MV-4-11 (cell line): ENCODE data around the gene CRELD2.

Experiments used
- DNase-seq: peaks from one replicate; lab custom pipeline; 2025; lab: John Stamatoyannopoulos, UW

Gene CRELD2, protein sequence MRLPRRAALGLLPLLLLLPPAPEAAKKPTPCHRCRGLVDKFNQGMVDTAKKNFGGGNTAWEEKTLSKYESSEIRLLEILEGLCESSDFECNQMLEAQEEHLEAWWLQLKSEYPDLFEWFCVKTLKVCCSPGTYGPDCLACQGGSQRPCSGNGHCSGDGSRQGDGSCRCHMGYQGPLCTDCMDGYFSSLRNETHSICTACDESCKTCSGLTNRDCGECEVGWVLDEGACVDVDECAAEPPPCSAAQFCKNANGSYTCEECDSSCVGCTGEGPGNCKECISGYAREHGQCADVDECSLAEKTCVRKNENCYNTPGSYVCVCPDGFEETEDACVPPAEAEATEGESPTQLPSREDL

DNA sequence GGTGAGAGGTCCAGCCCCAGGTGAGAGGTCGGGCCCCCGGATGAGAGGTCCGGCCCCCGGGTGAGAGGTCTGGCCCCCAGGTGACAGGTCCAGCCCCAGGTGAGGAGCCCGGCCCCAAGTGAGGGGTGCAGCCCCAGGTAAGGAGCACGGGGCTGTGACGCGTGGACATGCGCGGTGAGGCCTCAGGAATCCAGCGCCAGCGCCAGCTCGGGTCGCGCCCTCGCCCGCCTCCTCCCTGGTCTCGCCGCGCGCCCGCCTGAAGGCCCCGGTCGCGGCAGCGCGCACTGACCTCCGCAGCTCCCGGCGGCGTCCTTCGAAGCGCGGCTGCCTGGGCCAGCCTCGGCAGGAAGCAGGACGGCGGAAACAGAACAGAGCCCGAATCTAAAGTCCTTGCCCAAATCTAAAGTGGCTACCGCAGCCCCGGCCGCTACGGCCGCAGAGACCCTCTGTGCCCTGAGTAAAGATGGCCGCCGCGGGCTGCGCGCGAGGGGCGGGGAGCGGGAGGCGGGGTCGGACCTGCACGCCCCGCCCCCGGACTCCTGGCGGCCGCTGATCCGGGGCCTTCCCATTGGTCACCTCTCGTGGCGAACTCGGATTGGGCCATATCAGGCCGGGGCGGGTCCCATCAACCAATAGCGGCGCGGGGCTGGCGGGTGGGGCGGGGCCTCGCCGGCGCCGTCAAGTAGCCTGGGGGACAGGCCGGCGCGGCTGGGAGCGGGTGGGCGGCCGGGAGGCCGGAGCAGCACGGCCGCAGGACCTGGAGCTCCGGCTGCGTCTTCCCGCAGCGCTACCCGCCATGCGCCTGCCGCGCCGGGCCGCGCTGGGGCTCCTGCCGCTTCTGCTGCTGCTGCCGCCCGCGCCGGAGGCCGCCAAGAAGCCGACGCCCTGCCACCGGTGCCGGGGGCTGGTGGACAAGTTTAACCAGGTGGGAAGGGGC lies at the start of gene CRELD2, which contains the start of gene ALG12:
Gene CRELD2, plus strand, starts transcription at position 661 of the 937 bp plus-strand sequence. Its CDS starts 136 bp downstream, at position 797.
Gene ALG12, minus strand, starts transcription at position 465 of the 937 bp plus-strand sequence. CDS start 4,673 bp downstream, outside the sequence.
- peak; percentile 93 for DNase-seq

DNA sequence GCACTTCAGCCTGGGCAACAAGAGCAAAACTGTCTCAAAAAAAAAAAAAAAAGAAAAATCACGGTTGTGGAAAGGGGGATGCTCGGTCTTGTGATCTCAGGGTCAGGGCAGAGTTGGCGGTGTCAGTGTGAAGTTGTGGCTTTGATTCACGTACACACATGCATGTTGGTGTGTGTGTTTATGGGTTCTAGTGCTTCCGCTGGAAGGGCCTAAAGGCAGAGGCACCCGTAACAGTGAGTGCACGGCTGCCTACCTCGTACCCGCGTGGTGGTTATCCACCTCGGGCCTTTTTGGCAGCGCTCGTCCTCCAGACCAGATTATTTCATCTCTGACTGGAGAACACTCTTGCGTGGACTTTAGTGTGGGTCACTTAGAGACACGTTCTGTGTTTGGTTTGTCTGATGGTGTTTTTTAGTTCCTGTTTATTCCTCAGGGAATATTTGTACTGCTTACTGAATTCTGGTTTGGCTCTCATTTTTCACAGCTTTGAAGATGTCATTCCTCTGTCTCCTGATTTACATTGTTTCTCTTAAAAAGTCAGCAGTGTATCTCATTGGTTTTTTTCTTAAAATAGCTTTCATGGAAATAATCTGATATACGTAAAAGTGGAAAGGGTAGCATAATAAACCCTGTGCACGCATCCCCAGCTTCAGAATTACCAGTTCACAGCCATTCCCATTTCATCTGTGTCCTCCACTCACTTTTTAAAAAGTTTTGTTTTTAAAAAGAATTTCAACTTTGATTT lies 49.2 kb upstream of the CRELD2 start:
- no peak for DNase-seq

DNA sequence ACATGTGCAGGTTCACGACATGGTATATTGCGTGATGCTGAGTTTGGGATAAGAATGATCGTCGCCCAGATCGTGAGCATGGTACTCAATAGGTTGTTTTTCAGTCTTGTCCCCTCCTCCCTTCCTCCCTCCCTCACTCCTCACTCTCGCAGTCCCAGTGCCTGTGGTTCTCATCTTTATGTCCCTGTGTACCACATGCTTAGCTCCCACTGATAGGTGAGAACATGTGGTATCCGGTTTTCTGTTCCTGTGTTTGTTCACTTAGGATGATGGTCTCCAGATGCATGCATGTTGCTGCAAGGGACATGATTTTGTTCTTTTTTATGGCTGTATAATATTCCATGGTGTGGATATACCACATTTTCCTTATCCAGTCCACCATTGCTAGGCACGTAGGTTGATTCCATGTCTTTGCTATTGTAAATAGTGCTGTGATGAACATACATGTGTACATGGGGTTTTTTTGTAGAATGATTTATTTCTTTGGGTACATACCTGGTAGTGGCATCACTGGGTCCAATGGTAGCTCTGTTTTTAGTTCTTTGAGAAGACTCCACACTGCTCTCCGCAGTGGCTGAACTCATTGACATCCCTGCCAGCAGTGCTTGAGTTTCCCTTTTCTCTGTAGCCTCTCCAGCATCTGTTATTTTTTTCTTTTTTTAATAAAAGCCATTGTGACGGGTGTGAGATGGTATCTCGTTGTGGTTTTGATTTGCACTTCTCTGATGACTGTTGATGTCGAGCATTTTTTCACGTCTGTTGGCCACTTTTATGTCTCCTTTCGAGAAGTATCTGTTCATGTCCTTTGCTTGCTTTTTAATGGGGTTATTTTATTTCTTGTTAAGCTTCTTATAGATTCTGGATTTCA lies 48.4 kb upstream of the CRELD2 start:
- no peak for DNase-seq

DNA sequence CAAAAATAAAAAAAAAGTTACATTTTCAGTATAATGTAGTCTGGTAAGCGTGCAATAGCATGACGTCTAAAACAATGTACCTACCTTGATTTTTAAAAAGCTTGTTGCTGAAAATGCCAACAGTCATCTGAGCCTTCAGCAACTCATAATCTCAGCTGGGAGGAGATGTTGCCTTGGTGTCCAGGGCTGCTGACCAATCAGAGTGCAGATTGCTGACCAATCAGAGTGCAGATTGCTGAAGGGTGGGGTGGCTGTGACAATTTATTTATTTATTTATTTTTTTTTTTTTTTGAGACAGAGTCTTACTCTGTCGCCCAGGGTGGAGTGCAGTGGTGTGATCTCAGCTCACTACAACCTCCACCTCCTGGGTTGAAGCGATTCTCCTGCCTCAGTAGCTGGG lies 47.0 kb upstream of the CRELD2 start:
- DNase-seq = no peak

DNA sequence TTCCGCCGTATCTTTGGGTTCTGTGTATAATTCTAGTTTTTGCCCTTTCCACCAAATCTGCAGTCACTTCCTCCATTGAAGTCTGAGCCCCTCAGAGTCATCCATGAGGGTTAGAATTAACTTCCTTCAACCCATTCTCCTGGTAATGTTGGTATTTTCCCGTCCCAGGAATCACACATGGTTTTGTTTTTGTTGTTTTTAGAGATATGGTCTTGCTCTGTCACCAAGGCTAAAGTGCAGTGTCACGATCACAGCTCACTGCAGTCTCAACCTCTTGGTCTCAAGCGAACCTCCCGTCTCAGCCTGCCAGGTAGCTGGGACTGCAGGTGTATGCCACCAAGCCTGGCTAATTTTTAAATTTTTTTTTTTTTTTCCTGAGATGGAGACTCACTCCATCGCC lies 46.1 kb upstream of the CRELD2 start:
- DNase-seq = no peak

DNA sequence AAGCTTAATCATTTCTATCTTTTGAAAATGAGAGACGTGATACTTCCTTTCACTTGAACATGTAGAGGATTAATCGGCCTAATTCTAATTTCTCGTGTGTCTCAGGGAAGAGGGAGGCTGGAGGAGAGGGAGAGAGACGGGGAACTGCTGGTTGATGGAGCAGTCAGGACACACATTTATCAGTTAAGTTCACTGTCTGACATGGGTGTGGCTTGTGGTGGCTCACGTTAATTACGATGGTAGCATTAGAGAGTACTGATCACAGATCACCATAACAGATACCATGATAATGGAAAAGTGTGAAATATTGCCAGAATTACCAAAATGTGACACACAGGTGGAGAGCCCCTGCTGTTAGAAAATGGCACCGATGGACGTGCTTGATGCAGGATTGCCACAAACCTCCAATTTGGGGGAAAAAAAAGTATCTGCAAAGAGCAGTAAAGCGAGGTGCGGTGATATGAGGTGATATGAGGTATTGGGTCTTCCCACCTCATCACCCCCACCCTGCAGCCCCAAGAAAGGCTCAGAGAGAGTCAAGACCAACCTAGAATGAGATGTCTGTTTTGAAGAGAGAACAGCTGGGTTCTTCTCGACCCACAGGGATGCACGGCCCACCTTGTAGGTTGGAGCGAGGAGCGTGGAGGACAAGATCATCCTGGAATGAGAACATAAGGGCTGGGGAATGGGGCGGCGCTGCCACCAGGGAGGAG lies 45.0 kb upstream of the CRELD2 start:
- DNase-seq = no peak

DNA sequence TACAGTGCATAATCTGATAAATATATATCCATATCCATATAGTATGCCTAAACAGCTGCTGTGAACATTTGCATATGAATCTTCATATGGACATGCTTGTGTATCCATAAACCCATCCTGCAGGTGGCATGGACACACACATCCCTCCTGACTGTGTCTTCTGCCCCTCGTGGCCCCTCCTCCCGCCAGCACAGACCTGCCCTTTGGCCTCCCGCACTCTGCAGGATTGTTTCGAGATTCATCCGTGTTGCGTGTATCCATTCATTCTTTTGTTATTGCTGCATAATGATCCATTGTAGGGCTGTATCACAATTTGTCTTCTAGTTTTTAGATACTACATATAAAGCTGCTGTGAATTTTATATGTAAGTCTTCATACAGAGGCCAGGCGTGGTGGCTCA lies 40.8 kb upstream of the CRELD2 start:
- no peak for DNase-seq

DNA sequence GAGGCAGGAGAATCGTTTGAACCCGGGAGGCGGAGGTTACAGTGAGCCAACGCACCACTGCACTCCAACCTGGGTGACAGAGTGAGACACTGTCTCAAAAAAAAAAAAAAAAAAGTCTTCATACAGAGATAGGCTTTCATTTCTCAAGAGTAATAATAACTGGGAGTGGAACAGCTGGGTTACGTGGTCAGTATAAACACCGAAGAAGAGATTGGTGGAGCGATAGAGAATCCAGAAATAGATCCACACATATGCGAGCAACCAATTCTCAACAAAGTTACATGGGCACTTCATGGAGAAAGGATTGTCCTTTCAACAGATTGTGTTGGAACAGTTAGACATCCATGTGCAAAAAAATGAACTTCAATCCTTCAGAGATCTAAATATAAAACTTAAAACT lies 40.2 kb upstream of the CRELD2 start:
- DNase-seq = no peak

DNA sequence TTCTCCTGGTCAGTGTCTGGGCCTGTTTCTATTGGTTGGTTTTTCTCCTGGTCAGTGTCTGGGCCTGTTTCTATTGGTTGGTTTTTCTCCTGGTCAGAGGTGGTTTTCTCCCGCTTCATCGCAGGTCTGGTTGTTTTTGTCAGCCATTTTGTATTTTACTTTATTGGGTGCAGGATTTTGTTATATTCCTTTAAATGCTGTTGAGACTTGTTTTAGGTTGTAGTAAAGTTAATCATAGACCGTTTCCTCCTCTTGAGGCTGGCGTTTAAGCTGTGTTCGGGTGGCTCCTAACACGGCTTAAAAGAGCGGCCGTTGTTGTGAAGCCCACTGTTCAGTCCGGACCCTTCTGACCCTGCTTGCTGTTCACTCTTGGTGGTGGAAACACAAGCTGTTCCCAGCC lies 38.6 kb upstream of the CRELD2 start:
- no peak for DNase-seq

DNA sequence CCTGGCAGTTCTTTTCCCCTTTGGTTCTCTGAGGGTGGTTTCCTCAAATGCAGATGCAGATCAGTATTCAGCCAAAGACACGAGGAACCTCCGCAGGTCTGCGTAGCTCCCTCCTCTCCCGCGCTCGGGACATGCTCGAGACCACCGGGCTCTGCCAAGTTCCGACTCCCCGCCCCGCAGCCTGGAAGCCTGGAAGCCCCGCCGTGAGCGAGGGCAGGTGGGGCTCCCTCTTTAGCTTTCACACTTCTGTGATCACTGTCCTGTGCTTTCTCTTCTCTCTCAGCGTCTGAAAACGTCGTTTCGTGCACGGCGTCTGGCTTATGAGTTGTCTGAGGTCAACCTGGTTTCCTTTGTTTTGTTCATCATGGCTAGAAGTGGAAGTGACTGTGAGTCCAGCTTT lies 38.2 kb upstream of the CRELD2 start:
- no peak for DNase-seq

DNA sequence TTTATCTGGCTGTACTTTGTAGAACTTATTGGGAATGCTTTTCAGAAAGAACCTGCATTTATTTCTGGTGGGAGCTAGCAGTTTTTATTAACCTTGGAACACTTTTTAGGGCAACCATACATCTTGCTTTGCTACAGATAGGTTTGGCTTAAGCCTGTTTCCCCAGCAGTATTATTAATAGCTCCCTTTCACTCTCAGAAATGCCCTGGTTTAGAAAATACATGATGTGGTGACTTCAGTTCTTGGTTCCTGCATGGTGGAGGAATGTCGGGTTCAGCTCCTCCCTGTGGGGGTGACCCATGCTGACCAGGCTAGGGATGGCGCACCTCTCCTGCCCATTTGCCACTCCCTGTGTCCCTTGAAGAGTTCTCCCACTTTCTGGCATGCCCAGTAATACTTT lies 36.6 kb upstream of the CRELD2 start:
- DNase-seq = no peak

DNA sequence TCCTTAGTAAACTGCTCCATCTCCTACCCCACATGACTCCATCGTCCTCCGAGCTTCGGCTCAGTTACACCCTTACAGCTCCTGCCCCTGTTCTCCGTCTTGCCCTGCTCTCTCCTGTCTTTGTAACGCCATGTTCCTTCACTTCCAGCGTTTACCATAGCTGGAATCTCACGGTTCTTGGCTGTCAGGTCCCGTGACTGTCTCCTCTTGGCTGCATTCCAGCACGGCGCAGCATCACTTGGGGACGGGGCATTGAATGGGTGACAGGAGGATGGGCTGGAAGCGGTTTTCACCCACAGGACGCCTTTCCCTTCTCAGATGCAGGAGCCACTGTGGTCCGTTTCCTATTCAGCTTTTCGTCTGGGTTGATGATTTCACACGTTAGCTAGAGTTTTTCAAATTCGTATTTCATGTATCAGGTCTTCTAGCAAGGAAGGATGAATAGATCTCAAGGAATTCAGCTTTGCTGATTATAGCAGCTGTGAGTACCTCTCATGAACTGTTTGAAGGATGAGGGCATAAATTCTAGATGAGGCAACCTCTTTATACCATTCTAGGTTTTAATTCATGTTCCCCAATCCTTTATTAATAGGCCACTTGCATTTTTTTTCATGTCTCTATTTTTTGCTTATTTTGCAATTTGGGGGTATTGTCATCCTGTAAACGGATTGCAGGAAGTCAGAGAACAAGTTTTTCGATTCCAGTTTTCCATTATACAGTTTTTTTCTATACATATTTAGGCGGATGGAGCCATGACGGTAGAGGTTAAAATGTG lies 35.7 kb upstream of the CRELD2 start:
- no peak for DNase-seq

DNA sequence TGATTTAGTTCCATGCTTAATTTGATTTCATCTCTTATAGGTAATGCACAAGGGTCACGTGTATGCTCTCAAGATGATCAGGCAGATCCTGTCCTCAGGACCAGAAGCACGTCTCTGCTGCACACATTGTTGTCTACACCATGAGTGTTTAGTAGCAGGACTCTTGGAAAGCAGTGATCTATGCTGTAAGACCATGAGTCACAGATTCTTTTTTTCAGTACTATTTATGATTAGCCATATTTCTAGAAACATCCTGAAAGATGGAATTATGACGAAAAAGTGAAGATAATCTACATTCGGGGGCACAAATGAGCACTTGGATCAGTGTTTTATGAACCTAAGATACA lies 35.2 kb upstream of the CRELD2 start:
- no peak for DNase-seq

DNA sequence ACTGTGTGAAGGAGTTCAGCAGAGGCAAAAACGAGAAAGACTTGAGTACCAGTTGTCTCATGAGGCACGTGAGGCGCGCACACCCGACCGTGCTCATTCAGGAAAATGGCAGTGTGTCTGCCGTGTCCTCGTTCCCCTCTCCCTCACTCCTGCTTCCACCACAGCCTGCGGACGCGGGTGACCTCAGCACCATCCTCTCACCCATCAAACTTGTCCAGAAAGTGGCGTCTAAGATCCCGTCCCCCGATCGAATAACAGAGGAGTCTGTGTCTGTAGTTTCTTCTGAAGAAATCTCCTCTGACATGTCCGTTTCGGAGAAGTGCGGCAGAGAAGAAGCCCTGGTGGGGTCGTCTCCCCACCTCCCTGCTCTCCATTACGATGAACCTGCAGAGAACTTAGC lies 34.4 kb upstream of the CRELD2 start:
- DNase-seq = no peak

DNA sequence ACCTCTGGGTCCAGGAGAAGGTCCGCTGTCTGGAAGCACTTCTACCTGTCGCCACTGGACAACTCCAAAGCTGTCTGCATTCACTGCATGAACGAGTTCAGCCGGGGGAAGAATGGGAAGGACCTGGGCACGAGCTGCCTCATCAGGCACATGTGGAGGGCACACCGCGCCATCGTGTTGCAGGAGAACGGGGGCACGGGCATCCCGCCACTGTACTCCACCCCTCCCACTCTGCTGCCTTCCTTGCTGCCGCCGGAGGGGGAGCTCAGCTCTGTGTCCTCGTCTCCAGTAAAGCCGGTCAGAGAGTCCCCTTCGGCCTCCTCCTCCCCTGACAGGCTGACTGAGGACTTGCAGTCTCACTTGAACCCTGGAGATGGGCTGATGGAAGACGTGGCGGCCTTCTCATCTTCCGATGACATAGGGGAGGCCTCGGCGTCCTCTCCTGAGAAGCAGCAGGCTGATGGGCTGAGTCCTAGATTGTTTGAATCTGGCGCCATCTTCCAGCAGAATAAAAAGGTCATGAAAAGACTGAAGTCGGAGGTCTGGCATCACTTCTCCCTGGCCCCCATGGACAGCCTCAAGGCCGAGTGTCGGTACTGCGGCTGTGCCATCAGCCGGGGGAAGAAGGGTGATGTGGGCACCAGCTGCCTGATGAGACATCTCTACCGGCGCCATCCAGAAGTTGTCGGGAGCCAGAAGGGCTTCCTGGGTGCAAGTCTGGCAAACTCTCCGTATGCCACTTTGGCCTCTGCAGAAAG lies 33.8 kb upstream of the CRELD2 start:
- DNase-seq = no peak

DNA sequence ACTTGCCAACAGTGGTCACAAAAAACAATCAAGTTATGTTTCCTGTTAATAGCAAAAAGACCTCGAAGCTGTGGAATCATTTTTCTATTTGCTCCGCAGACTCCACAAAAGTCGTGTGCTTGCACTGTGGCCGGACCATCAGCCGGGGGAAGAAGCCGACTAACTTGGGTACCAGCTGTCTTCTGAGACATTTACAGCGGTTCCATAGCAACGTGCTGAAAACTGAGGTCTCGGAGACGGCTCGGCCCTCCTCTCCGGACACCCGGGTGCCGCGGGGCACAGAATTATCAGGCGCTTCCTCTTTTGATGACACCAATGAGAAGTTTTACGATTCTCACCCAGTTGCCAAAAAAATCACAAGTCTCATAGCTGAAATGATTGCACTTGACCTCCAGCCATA lies 33.2 kb upstream of the CRELD2 start:
- DNase-seq = no peak

DNA sequence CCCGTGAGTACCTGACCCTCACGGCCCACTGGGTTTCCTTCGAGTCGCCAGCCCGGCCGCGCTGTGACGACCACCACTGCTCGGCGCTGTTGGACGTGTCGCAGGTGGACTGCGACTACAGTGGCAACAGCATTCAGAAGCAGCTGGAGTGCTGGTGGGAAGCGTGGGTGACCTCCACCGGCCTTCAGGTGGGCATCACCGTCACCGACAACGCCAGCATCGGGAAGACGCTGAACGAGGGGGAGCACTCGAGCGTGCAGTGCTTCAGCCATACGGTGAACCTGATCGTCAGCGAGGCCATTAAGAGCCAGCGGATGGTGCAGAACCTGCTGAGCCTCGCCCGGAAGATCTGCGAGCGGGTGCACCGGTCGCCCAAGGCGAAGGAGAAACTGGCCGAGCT lies 32.6 kb upstream of the CRELD2 start:
- DNase-seq = no peak

DNA sequence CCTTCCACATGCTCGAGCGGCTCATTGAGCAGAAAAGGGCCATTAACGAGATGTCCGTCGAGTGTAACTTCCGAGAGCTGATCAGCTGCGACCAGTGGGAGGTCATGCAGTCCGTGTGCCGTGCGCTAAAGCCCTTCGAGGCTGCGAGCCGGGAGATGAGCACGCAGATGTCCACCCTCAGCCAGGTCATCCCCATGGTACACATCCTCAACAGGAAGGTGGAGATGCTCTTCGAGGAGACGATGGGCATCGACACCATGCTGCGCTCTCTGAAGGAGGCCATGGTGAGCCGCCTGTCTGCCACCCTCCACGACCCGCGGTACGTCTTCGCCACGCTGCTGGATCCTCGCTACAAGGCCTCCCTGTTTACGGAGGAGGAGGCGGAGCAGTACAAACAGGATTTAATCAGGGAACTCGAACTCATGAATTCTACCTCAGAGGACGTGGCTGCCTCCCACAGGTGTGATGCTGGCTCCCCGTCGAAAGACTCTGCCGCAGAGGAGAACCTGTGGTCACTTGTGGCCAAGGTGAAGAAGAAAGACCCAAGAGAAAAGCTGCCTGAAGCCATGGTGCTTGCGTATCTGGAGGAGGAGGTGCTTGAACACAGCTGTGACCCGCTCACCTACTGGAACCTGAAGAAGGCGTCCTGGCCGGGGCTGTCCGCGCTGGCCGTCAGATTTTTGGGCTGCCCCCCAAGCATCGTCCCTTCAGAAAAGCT lies 31.9 kb upstream of the CRELD2 start:
- DNase-seq = no peak

DNA sequence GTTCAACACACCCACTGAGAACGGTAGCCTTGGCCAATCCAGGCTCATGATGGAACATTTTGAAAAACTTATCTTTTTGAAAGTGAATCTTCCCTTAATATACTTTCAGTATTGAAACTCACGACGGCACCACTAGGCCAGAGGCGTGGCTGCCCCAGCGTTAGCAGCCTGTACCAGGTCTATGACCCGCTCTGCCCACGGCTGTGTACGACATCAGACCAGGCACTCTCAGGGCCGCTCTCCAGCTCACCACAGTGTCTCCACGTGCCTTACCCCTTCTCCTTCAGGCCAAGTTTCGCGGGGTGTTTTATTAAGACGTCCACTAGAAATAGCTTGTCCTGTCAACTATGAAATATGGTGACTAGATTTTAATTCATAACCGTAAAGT lies 31.4 kb upstream of the CRELD2 start:
- DNase-seq = no peak
